Left ventricle myocardium inferior (tissue), 1 donor: ENCODE measurements around the gene KCNIP3. TPM values are rescaled to one million over a fixed set of nuclear protein-coding genes. Genes with fewer than 3 reads are reported as not detected.
"Not testable (repeated sequence)": the region's sequence is repeated elsewhere in the genome, so short reads cannot be mapped to it uniquely, and the experiment has no call there.

Source experiments
- DNase-seq: peaks from one replicate; pipeline ENCODE4 v3.0.0-alpha.2; 2020
- H3K27ac ChIP-seq: fragments of 200-600 bp; replicated peaks from 2 replicates; pipeline ENCODE4 v1.8.0; 2021
- H3K27me3 ChIP-seq: fragments of 200-600 bp; 2 replicates; pipeline ENCODE4 v1.8.0; 2021; ENCODE audit warnings: low read depth
- H3K36me3 ChIP-seq: fragments of 200-600 bp; 2 replicates; pipeline ENCODE4 v1.8.0; 2021
- H3K4me1 ChIP-seq: fragments of 200-600 bp; 2 replicates; pipeline ENCODE4 v1.8.0; 2021
- H3K4me3 ChIP-seq: fragments of 200-600 bp; 2 replicates; pipeline ENCODE4 v1.8.0; 2021; ENCODE audit warnings: mild to moderate bottlenecking, moderate library complexity
- H3K9me3 ChIP-seq: fragments of 200-600 bp; replicated peaks from 2 replicates; pipeline ENCODE4 v1.8.0; 2021
- CTCF ChIP-seq: fragments of 200-600 bp; IDR thresholded peaks from 2 replicates; pipeline ENCODE4 v1.8.0; 2021; ENCODE audit warnings: antibody characterized with exemption, mild to moderate bottlenecking, borderline replicate concordance
- intact Hi-C: fragments of 100-400 bp; cut with micrococcal nuclease; formaldehyde crosslinking; loops from one replicate; pipeline ENCODE4 v1.11.0; 2022
- total RNA-seq: library from RNA; stranded (reverse); fragmentation: NEBNext Ultra II Directional; extraction: Animal tissue kit (Norgen Biotek cat#: 25700); gene quantifications from one replicate; pipeline ENCODE4 v1.2.1, GENCODE V29; 2021
- donor health status: DM: no; HTN: yes; CAD: no; lungs with severe emphysema.

The KCNIP3 gene
- total RNA-seq, 1 donor from 2014 or later: 4.6 TPM

GRCh38 chr2:95353613-95354468 is 56.7 kb downstream of the KCNIP3 start:
- TF ChIP-seq CTCF: no peak
- no peak for DNase-seq
- Histone ChIP-seq H3K4me3 (no peak overlapping the region), H3K36me3 (no peaks in the 10 kb centered on the region), H3K4me1 (no peaks in the 10 kb centered on the region), H3K9me3 (peaks cover 6% of the 10 kb centered on the region), H3K27me3 (no peaks in the 10 kb centered on the region), H3K27ac (no peak overlapping the region)
- intact Hi-C loops: no loop called here

- no peak for TF ChIP-seq CTCF
- Histone ChIP-seq H3K4me3 (no peak overlapping the region), H3K27ac (no peak overlapping the region), H3K9me3 (peaks cover 6% of the 10 kb centered on the region), H3K36me3 (no peaks in the 10 kb centered on the region), H3K4me1 (no peaks in the 10 kb centered on the region), H3K27me3 (no peaks in the 10 kb centered on the region)
- intact Hi-C loops: no loop called here
- no peak for DNase-seq
Observed at GRCh38 chr2:95354469-95354901, 57.3 kb downstream of the KCNIP3 start.

- intact Hi-C loops: no loop called here
- Histone ChIP-seq H3K4me1 (no peaks in the 10 kb centered on the region), H3K4me3 (no peak overlapping the region), H3K9me3 (peaks cover 6% of the 10 kb centered on the region), H3K27me3 (no peaks in the 10 kb centered on the region), H3K27ac (no peak overlapping the region), H3K36me3 (no peaks in the 10 kb centered on the region)
- DNase-seq: no peak
- no peak for TF ChIP-seq CTCF
Observed at GRCh38 chr2:95354925-95355324, 57.8 kb downstream of the KCNIP3 start.

GRCh38 chr2:95355486-95355885 is 58.3 kb downstream of the KCNIP3 start:
- H3K4me1 ChIP-seq, intact Hi-C loops, H3K36me3 ChIP-seq, H3K9me3 ChIP-seq, H3K27me3 ChIP-seq, H3K4me3 ChIP-seq, DNase-seq, H3K27ac ChIP-seq: not testable (repeated sequence)

- no peak overlapping the region for H3K4me3 ChIP-seq
- intact Hi-C loops: no loop called here
- TF ChIP-seq CTCF: no peak
- H3K27ac ChIP-seq: no peak overlapping the region
- H3K27me3 ChIP-seq: no peaks in the 10 kb centered on the region
- no peaks in the 10 kb centered on the region for H3K4me1 ChIP-seq
- DNase-seq: no peak
- no peaks in the 10 kb centered on the region for H3K36me3 ChIP-seq
- H3K9me3 ChIP-seq: peaks cover 6% of the 10 kb centered on the region
Observed at GRCh38 chr2:95356821-95357700, 59.9 kb downstream of the KCNIP3 start.
